GM12865 (cell line): ENCODE data around the gene ALOX12B.

ENCODE experiments used
- DNase-seq: peaks from one replicate; pipeline ENCODE4 v3.0.0; 2010; ENCODE audit warnings: low read depth
- H3K4me3 ChIP-seq: 2 replicates; pipeline ENCODE4 v1.5.1; 2011; ENCODE audit warnings: mild to moderate bottlenecking, low read depth, low read length, control low read depth
- CTCF ChIP-seq: IDR thresholded peaks from 2 replicates; pipeline ENCODE4 v1.5.1; 2011; ENCODE audit warnings: low read length, control low read depth, low read depth, inconsistent platforms; ENCODE audit not compliant: insufficient read depth; ENCODE audit errors: missing control alignments

ALOX12B gene

DNA sequence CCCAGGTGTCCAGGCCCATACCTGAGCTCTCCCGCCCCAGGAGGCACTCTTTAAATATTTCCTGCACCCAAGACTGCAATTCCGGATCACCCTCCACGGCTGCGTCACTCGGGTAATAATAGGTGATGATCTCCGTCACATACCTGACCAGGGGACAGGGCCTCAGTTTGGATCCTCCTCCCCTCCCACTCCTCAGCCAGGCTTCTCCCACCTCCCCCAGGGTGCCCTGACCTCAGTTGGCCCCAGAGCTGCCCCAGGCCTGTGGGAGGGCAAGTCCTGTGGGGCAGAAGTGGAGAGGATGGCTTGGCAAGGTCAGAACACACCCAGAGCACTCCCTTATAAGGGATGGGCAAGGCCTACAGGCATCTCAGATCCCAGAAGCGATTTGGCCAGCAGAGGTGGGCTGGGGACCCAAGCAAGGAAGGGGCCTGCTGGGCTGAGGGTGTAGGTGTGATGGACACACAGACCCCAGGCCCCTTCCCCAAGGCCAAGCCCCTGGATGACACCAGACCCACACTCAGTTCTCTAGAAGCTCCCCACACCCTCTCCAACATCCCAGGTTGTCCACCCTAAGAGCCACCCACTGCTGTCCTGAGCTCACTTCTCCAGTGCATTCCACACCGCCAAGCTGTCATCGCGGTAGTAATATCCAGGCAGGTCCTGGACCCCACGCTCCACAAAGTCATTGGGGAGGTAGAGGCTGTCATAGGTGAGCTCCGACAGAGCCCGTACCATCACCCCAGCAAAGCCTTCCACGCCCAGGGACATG is 11.8 kb downstream of the ALOX12B start:
- no peak for TF ChIP-seq CTCF
- no peak overlapping the region for H3K4me3 ChIP-seq

DNA sequence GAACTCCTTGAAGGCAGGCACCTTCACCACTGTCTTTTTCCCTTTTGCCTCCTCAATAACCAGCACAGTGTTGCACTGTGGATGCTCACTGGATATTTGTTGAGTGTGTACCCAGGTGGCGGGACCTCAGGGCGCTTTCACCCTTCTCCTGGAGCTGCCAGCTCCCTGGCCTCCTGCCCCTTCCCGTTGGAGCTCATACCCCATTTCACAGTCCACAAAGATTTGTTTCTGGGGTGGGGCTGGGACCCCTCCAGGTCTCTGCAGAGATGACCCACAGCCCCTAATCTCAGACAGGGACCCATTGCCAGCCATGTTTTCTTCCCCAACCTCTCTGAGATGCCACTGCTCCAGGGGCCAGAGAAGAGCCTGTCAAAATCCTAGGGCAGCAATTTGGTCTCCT is 12.4 kb downstream of the ALOX12B start:
- no peak for DNase-seq
- TF ChIP-seq CTCF = no peak
- H3K4me3 ChIP-seq = no peak overlapping the region

More for the DNA sequence above, 11.8 kb downstream of the ALOX12B start:
- no peak for DNase-seq

DNA sequence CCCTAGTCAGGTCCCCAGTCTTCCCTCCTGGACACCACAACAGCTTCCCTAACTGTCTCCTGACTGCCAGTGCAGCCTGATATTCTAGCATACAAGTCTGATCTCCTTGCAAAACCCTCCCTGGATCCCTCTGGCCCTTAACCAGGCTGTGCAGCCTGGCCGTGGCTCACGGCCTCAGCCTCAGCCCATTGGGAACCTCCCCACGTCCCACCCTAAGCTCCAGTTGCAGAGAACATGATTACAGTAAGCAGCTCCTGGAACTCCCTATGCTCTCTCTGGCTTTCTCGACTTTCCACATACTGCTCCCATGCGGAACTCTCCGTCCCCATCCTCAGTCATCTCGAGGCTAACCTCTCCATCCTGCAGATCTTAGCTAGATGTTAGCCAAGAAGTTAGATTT is 13.0 kb downstream of the ALOX12B start:
- H3K4me3 ChIP-seq = no peak overlapping the region
- no peak for TF ChIP-seq CTCF
- DNase-seq = no peak

DNA sequence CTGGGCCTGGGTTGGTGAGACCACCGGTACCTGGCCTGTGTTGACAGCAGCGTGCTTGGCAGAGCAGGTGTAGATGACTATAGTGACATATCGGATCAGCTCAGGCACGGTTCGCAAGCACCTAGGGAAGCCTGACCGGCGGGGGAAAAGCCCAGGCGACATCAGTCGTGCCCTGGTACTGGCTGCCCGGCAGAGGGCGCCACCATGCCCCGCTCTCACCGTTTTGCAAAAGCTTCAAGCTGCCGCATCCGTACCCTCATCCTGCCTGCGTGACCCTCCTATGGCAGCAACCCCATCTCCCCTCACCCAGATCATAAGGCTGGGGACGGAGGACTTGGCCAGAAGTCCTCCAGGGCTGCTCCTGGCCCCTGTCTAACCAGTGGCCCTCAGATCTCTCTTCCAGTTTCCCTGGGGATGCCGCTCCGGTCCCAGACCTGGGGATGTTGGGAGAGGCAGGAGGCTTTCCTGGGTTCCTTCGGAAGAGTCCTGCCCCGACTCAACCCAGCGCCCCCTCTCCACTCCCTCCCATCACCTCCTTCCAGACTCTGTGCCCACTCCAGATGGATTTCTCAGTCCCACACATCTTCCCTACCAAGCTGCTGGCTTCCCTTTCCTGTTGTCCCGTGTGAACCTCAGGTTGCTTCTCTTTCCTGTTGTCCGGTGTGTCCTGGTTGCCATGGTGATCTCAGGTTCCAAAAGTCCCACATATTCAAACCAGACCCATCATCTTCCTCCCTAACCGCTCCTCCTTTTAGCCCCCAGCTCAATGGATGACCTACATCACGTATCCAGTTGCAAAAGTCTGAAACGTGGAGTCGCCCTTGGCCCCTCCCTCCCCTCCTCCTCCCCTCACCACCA is 13.7 kb downstream of the ALOX12B start:
- TF ChIP-seq CTCF = peak; percentile 95
- H3K4me3 ChIP-seq = no peak overlapping the region
- DNase-seq = peak; percentile 86

DNA sequence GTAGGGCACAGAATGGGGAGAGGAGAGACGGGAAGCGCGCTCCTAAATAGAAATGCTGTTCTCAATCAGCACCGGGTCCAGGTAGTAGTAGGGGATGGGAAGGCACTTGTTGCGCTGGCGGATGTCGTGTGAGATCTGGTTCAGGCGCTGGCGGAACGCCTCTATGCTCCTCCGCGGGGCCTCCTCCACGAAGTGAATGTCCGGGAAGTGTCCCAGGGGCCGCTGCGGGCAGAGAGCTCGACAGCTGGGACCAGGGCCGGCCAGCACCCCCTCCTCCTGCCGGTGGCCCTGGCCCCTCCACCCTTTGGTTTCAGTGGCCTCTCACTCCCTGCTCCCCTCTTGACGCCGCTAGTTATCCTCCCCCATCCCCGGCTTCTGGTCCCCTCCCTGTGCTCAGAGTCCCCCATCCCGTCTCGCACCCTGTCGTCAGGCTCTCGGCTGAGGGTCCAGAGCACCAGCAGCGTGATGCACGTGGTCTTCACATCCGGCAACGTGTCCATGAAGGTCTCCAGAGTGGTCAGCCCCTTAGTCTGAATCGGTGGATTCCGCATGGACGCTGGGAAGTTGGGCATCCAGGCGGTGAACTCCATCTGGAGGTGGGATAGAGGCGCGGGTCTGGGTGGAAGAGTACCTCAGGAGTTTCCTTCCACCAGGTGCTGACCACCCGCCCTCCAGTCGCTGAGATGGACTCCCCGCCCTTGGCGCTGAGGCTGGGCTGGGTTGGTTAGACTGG is 14.6 kb downstream of the ALOX12B start:
- no peak overlapping the region for H3K4me3 ChIP-seq
- no peak for DNase-seq
- TF ChIP-seq CTCF = no peak

DNA sequence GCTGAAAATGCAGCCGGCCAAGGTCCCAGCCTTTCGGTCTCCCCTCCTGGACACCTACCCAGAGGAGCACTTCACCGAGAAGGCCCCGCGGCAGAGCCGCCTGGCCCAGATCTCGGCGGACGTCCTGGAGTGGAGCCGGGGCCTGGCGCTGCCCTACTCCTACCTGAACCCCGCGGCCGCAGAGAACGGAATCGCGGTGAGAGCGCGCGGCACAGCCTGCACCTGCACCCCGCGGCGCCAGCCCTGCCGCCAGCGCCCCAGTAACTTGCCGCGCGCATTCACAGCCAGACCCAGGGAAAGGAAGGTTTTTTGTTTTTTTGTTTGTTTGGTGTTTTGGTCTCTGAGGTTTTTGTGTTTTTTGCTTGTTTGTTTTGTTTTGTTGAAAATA is 15.2 kb downstream of the ALOX12B start:
- no peak for DNase-seq
- no peak for TF ChIP-seq CTCF
- no peak overlapping the region for H3K4me3 ChIP-seq
